GM21515 (cell line): ENCODE measurements around the gene ERGIC2.

Experiments
- ATAC-seq: cut with Tn5 transposase; IDR thresholded peaks from one replicate; pipeline ENCODE4 v1.9.1; 2021; ENCODE audit not compliant: unreplicated experiment

The ERGIC2 gene

GRCh38 chr12:29376118-29376517 lies 4.9 kb downstream of the ERGIC2 start:
- ATAC-seq: no peak

DNA sequence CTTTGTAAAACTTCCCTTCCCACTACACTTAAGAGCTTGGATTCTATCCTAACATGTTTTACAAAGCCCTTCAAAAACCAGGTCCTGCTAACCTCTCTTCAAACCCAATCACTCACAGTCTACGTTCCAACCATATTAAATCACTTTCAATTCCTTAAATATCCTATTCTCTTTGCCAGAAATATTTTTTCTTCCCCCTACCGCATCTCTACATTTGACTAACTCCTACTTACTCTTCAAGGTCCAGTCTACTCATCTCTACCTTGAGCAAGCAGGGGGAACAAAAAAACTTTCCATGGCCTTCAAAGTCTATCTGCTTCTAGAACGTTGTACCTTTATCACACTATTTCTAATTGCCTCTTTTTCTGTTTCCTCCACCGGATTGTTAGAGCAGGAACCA lies 6.1 kb downstream of the ERGIC2 start:
- no peak for ATAC-seq

DNA sequence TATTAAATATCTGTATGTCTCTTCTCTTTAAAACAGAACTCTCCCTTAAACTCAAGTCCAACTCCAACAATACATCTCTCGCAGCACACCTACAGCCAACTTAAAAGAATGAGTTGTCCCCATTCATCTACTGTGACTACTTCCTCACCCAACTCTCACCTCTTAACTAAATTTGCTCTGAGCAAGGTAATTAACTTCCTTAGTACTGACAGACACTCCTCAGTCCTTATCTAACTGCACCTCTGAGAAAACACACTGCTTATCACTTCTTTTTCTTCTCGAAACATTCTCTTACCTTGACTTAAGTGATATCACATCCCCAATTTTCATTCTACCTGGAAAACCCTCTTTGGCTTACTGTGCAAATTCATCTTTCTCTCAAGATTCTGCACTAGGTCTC lies 7.0 kb downstream of the ERGIC2 start:
- ATAC-seq: no peak

- ATAC-seq: no peak
These were observed 15.9 kb downstream of the ERGIC2 start for GRCh38 chr12:29365091-29365490.

DNA sequence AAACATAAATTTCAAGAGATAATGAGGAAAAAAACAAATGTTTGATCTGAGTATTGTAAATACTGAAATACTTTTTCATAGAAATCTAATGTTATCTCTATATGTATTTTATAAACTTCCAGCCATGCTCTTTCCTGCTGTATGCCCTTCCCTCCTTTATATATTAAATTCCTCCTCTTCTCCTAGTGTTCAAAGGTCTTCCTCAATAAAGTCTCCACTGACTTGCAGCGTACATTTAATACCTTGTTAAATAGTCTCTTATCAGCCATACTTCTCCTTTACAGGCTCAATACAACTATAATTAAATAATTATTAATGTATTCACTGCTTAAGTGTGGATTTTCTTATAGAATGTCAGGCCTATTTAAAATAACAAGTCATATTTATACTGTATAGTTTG lies 26.0 kb downstream of the ERGIC2 start:
- ATAC-seq: no peak

DNA sequence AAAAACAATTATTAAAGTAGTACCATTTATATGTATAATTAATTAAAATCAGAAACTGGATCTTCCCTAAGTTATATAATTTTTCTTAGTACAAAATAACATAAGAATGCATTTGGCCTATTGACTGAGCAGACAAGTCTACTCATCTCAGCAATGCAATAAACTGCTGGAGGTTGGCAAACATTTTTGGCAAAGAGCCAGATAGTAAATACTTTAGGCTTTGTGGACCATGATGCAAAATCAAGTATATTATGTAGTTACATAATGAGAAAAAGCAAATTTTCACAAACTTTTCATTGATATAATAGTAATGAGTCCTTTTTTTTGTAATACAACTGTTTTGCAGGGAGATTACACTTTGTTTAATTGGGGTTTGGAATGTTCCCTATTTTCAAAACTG lies 30.9 kb downstream of the ERGIC2 start:
- no peak for ATAC-seq

- no peak for ATAC-seq
These were observed 34.1 kb downstream of the ERGIC2 start for GRCh38 chr12:29346769-29347421.

DNA sequence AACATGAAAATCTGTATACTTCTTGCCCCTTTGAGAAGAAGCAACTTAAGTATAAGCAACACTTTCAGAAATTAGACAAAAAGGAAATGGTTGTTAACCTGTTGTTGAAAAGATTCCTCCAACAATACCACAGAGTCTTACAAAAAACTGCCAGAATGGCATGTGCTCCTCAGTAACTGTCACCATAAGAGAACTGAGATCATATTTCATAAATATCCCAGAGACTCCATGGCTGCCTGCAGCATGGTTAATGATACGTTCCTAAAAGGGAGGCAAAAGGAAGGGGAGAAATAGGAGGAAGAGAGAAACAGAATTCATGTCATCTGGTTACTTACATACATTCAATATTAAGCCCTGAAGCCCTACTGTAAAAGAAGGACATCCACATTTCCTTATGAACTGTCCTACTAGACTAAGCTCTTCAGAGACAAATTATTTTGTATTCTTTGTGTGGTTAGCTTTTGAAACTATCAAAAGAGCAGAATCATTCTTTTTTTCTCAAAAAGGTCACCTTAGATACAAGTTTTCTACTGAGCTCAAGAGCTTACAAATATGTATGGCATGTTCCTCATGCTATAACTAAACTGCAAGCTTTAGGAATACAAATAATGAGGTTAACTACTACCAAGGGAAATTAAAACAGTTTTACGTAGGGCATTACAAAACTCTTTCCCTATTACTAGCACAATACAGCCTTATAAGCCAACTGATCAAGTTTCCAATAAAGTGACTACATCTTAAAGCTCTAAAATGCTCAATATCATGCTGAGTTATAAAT lies 37.8 kb downstream of the ERGIC2 start:
- ATAC-seq: no peak

DNA sequence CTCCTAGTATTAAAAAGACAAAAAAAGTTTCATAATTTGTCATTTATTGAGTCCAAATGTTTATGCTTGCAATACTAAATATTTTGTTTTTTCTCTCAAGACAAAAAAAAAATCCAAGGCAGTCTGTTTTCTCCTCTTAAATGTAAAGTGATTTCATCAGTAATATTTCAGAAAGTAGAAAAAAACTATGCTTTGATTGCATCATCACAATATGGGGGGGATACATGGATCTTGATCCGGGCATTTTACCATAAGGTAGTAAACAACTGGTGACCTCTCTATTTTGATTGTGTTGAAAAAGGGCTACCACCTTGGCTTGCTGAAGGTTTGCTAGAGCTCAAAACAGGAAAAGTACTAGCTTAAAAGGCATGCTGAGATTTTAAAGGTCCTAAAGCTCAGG lies 43.6 kb downstream of the ERGIC2 start:
- no peak for ATAC-seq

GRCh38 chr12:29334937-29335336 lies 46.0 kb downstream of the ERGIC2 start:
- ATAC-seq: no peak

DNA sequence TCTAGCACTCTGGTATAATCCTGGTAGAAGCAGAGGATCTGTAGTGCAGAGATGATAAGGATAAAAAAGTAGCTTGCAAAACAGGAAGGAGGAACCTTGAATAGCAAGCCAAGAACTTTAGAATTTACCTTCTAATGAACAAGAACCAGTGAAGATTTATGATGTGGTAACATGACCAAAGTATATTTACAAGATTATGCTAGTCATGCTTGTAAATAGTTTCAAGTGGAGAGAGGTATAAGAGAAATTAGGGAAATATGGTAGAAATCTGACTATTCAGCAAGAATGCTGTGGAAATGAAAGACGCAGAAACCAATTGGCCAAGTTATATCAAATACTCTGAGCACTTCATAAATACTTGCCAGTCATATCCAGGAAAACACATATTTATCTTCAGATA lies 47.8 kb downstream of the ERGIC2 start:
- no peak for ATAC-seq

GRCh38 chr12:29329411-29329810 lies 51.6 kb downstream of the ERGIC2 start:
- ATAC-seq: no peak

DNA sequence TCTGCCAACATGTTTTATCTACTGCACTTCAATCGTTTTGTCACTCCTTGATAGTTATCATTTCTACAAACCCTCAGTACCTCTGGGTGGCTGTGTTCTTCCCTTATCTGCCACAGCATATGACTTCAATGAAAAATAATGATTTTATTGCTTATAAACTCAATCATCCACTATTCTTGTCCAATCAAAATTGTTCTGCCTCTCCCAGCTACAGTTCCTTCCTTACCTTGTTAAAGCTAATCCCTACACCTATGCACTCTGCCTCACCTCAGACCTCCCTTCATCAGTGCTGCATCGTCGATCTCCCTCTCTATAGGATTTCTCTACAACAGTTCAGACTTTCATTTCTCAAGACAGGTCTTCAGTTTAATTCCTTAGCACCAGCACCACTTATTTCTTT lies 58.8 kb downstream of the ERGIC2 start:
- ATAC-seq: no peak

DNA sequence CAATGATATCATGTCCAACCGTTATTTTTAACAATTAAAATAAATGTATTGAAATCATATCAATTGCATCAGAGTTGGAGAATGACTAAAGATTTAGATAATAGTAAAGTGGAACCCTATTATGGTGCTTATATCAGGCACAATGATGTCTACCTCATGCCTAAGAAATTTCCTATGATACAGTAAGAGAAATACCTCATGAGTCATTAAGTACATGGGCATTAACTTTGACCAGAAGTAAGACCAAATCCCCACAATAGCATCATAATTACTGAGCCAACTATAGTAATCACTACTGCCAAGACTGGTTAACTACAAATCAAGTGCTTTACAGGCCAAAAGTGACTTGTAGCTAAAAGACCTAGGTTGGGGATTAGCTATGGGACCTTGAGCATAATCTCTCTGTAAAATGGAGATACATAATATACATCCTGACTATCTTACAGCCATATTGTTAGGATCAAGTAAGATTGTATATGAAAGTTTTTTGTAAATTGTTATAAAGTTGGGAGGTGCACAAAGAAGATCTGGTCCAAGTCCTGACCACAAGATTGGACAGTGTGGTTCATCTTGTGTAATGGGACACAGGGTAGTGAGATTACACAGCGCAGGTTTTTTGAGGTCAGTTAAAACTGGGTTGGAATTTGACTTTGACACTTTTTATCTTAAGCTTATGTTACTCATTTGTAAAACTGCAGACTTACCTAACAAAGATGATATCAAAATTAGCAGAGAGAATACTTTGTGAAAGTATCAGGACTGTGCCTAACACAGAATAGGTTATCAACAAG lies 60.5 kb downstream of the ERGIC2 start:
- ATAC-seq: no peak

DNA sequence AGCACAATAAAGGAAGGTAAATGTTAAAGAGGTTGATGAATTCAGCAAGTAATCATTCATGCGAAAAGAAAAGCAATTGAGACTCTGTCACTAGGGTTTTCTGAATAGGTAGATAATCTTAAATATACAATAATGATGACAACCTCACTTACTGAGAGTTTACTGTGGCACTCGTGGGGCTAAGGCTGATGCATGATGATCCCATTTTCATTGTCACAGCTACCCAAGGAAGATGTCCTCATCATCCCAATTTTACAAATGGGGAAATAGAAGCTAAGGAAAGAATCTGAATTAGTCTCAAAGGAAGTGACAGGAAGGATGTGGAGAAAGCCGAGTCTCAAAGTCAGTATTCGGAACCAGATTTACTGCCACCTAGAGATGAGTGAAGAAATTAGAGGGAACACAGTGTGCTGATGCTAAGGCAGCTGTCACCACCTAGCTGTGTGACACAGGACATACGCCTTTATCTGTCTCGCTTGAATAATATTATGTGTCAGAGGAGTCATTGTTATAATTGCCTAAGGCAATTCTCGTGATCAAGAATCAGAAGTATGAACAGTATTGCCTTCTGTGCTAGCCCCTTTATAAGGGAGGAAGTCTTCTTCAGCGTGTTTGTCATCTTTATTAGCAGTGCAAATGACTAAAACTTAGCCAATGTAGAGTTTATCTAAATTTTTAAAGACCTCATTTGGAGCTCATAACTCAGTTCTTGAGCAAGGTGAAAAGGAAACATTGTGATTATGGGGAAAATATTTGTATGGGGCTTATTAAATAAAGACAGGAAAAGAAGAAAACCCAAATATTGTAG lies 63.2 kb downstream of the ERGIC2 start:
- ATAC-seq: peak; percentile 99

- no peak for ATAC-seq
These were observed 64.2 kb downstream of the ERGIC2 start for GRCh38 chr12:29316752-29317151.

- no peak for ATAC-seq
These were observed 66.6 kb downstream of the ERGIC2 start for GRCh38 chr12:29314416-29314815.

- ATAC-seq: no peak
These were observed 70.1 kb downstream of the ERGIC2 start for GRCh38 chr12:29310899-29311298.

DNA sequence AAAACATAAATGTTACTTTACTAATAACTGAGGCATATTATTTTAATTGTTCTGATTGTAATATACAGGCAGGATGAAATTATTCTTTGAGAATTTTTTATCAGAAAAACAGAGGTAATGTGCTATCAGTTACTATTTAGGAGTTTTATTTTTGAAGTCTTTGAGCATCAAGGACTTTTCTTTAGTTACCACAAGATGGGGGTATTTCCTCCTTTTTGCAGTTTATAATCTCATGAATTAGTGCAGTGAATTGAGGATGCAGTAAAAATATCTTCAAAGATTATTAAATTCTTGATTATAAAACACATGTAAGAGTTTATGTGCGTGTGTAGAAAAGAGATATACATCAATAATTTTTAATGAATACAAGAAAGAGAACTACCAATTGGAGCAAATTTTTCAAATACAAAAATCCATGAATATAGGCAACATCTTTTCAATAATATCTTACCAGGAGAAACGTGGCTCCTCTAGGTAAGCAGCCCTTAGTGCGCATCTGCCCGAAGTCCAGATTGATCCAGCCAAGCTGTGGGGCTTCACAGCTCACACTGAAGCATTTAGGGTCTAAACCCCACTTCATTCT lies 71.6 kb downstream of the ERGIC2 start:
- no peak for ATAC-seq

DNA sequence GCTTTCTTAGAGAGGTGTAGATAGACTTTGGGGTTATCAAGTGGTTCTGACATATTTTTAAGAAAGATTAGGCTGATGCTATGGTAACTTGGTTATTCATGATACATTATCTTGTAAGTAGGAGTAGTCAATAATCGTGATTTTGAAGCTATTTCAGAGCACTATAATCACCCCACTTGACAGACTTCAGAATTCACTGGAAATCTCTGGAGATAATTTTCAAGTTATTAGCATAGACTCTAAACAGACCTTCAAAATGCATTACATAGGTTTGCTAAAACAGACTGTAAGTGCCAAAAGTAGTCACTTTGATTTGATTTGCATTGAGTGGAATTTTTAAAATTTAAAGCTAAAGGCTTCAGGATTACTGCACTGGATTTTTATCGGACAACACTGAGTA lies 74.3 kb downstream of the ERGIC2 start:
- no peak for ATAC-seq

DNA sequence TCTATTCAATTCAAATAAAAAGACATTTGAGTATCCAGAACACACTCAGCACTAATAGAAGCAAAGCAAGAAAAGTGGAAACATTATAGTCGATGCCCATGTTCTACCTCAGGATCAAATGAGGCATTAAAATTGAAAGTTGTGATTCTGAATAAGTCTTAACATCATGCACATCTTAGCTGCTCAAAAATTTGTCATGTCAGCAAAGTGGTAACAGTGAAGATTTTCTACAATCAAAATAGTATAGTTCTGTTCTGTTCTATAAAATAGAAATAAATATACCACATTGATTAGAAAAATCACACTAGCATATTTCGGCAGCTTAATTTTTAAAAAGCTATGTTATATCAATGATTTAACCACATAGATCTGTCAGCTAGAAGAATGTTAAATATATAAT lies 74.7 kb downstream of the ERGIC2 start:
- ATAC-seq: no peak
